ENCODE measurements around the gene PPP2R5B. TPM values are rescaled to one million over a fixed set of nuclear protein-coding genes. Genes with fewer than 3 reads are reported as not detected.

Gene PPP2R5B
- total RNA-seq, 1 experiment from 2014 or later = 8.7 TPM

- ChIA-PET POLR2A (interaction anchor here (1.0 to 2.4 kb wide), 2 partner anchors 25 to 27 kb away, joined by 3 to 6 read pairs; no protein-coding TSS in a partner anchor), CTCF (interaction anchor here (1.1 to 22.9 kb wide), 5 partner anchors 12 to 310 kb away, joined by 3 to 372 read pairs (median 6); partner anchors contain the start of gene CDC42BPG)
- Mint-ChIP-seq H3K36me3 (no peaks in the 10 kb centered on the region; the same call in 1 of the 2 replicates), H3K4me1 (peaks cover 20% of the 10 kb centered on the region), H3K27ac (no peak overlapping the region), H3K9me3 (no peaks in the 10 kb centered on the region), H3K4me3 (peak overlapping the region; percentile 77), H3K27me3 (ENCODE audit: low read depth) (peaks cover 7% of the 10 kb centered on the region)
- ATAC-seq (no peak), DNase-seq (ENCODE audit: low spot score) (no peak)
- TF ChIP-seq ATF1 (CRISPR knock-in tag; IDR thresholded peaks at IDR 0.05) (no peak), GABPB1 (CRISPR knock-in tag; IDR thresholded peaks at IDR 0.05) (no peak), ZNF219 (CRISPR knock-in tag; IDR thresholded peaks at IDR 0.05; ENCODE audit: borderline replicate concordance) (no peak)
- TF ChIP-seq, protein P1, sequence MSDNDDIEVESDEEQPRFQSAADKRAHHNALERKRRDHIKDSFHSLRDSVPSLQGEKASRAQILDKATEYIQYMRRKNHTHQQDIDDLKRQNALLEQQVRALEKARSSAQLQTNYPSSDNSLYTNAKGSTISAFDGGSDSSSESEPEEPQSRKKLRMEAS (CRISPR knock-in tag; IDR thresholded peaks at IDR 0.05) = no peak
- TF ChIP-seq, protein P2, sequence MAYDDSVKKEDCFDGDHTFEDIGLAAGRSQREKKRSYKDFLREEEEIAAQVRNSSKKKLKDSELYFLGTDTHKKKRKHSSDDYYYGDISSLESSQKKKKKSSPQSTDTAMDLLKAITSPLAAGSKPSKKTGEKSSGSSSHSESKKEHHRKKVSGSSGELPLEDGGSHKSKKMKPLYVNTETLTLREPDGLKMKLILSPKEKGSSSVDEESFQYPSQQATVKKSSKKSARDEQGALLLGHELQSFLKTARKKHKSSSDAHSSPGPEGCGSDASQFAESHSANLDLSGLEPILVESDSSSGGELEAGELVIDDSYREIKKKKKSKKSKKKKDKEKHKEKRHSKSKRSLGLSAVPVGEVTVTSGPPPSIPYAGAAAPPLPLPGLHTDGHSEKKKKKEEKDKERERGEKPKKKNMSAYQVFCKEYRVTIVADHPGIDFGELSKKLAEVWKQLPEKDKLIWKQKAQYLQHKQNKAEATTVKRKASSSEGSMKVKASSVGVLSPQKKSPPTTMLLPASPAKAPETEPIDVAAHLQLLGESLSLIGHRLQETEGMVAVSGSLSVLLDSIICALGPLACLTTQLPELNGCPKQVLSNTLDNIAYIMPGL (CRISPR knock-in tag; IDR thresholded peaks at IDR 0.05) = no peak
Observed at GRCh38 chr11:64876229-64876750, 48.2 kb upstream of the PPP2R5B start.

DNA sequence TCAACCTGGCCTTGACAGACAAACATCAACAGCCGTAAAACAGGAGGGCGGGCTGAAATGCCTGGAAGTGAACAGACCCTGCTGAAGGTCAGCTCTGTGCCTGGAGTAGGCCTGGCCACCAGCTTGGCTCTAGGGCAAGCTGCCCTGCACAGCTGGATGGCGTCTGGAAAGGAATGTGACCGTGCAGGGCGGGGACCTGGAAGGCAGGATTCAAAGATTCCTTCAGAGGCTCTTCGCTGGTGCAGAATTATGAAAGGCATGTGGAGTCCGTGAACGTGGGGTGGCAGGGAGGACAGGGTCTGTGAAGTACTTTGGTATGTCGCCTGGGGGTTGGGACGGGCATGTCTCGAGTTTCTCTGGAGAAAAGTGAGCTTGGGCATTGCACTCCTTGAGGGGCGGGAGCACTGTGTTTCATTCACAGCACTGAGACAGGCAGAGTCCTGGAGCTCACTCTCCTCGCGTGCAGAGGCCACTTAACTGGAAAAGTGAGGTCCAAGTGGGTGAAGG, 47.6 kb upstream of the PPP2R5B start:
- Mint-ChIP-seq H3K4me1 (peaks cover 20% of the 10 kb centered on the region), H3K9me3 (no peaks in the 10 kb centered on the region), H3K27me3 (ENCODE audit: low read depth) (peaks cover 7% of the 10 kb centered on the region), H3K4me3 (peak overlapping the region; percentile 77), H3K36me3 (no peaks in the 10 kb centered on the region; the same call in 1 of the 2 replicates), H3K27ac (no peak overlapping the region)
- DNase-seq (ENCODE audit: low spot score) = no peak
- ATAC-seq = no peak
- TF ChIP-seq CDX4 (CRISPR knock-in tag; IDR thresholded peaks at IDR 0.05; ENCODE audit: borderline replicate concordance) = no peak
- TF ChIP-seq ZNF671 (CRISPR knock-in tag; IDR thresholded peaks at IDR 0.05) = no peak
- TF ChIP-seq, protein P1 (CRISPR knock-in tag; IDR thresholded peaks at IDR 0.05) = no peak
- TF ChIP-seq ZNF219 (CRISPR knock-in tag; IDR thresholded peaks at IDR 0.05; ENCODE audit: borderline replicate concordance) = no peak
- TF ChIP-seq, protein P3, sequence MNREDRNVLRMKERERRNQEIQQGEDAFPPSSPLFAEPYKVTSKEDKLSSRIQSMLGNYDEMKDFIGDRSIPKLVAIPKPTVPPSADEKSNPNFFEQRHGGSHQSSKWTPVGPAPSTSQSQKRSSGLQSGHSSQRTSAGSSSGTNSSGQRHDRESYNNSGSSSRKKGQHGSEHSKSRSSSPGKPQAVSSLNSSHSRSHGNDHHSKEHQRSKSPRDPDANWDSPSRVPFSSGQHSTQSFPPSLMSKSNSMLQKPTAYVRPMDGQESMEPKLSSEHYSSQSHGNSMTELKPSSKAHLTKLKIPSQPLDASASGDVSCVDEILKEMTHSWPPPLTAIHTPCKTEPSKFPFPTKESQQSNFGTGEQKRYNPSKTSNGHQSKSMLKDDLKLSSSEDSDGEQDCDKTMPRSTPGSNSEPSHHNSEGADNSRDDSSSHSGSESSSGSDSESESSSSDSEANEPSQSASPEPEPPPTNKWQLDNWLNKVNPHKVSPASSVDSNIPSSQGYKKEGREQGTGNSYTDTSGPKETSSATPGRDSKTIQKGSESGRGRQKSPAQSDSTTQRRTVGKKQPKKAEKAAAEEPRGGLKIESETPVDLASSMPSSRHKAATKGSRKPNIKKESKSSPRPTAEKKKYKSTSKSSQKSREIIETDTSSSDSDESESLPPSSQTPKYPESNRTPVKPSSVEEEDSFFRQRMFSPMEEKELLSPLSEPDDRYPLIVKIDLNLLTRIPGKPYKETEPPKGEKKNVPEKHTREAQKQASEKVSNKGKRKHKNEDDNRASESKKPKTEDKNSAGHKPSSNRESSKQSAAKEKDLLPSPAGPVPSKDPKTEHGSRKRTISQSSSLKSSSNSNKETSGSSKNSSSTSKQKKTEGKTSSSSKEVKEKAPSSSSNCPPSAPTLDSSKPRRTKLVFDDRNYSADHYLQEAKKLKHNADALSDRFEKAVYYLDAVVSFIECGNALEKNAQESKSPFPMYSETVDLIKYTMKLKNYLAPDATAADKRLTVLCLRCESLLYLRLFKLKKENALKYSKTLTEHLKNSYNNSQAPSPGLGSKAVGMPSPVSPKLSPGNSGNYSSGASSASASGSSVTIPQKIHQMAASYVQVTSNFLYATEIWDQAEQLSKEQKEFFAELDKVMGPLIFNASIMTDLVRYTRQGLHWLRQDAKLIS (CRISPR knock-in tag; IDR thresholded peaks at IDR 0.05; ENCODE audit: borderline replicate concordance) = no peak
- TF ChIP-seq GRHL2 (CRISPR knock-in tag; IDR thresholded peaks at IDR 0.05; ENCODE audit: insufficient replicate concordance, severe bottlenecking) = no peak
- TF ChIP-seq, protein P4, sequence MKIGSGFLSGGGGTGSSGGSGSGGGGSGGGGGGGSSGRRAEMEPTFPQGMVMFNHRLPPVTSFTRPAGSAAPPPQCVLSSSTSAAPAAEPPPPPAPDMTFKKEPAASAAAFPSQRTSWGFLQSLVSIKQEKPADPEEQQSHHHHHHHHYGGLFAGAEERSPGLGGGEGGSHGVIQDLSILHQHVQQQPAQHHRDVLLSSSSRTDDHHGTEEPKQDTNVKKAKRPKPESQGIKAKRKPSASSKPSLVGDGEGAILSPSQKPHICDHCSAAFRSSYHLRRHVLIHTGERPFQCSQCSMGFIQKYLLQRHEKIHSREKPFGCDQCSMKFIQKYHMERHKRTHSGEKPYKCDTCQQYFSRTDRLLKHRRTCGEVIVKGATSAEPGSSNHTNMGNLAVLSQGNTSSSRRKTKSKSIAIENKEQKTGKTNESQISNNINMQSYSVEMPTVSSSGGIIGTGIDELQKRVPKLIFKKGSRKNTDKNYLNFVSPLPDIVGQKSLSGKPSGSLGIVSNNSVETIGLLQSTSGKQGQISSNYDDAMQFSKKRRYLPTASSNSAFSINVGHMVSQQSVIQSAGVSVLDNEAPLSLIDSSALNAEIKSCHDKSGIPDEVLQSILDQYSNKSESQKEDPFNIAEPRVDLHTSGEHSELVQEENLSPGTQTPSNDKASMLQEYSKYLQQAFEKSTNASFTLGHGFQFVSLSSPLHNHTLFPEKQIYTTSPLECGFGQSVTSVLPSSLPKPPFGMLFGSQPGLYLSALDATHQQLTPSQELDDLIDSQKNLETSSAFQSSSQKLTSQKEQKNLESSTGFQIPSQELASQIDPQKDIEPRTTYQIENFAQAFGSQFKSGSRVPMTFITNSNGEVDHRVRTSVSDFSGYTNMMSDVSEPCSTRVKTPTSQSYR (CRISPR knock-in tag; IDR thresholded peaks at IDR 0.05) = no peak
- TF ChIP-seq ATF1 (CRISPR knock-in tag; IDR thresholded peaks at IDR 0.05) = no peak
- no peak for TF ChIP-seq CREM (CRISPR knock-in tag; IDR thresholded peaks at IDR 0.05)
- TF ChIP-seq ZNF317 (CRISPR knock-in tag; IDR thresholded peaks at IDR 0.05; ENCODE audit: borderline replicate concordance, low read depth) = no peak
- TF ChIP-seq EMX1 (CRISPR knock-in tag; IDR thresholded peaks at IDR 0.05) = no peak
- no peak for TF ChIP-seq TP53 (CRISPR knock-in tag; IDR thresholded peaks at IDR 0.05)
- CTCF ChIA-PET = interaction anchor here (0.6 to 22.9 kb wide), 11 partner anchors 9 to 310 kb away, joined by 3 to 372 read pairs (median 4); partner anchors contain the start of genes BATF2, CDC42BPG and ZNHIT2
- POLR2A ChIA-PET = interaction anchor here (1.0 to 2.4 kb wide), 2 partner anchors 26 to 28 kb away, joined by 3 to 6 read pairs; no protein-coding TSS in a partner anchor
